Glutamatergic neuron (in vitro differentiated cells): ENCODE measurements around the gene PSAP. TPM values are rescaled to one million over a fixed set of nuclear protein-coding genes. Genes with fewer than 3 reads are reported as not detected.

ENCODE experiments used
- DNase-seq: peaks from one replicate; pipeline ENCODE4 v3.0.0; 2022
- H3K27ac Mint-ChIP-seq: one replicate; pipeline ENCODE4 v1.8.0; 2020; ENCODE audit warnings: mild to moderate bottlenecking, mixed read lengths, inconsistent platforms; ENCODE audit not compliant: unreplicated experiment
- H3K27me3 Mint-ChIP-seq: one replicate; pipeline ENCODE4 v1.8.0; 2020; ENCODE audit warnings: mild to moderate bottlenecking, moderate library complexity, mixed read lengths, inconsistent platforms; ENCODE audit not compliant: unreplicated experiment
- H3K36me3 Mint-ChIP-seq: one replicate; pipeline ENCODE4 v1.8.0; 2020; ENCODE audit warnings: mild to moderate bottlenecking, mixed read lengths, inconsistent platforms; ENCODE audit not compliant: unreplicated experiment
- H3K4me1 Mint-ChIP-seq: one replicate; pipeline ENCODE4 v1.8.0; 2020; ENCODE audit warnings: mild to moderate bottlenecking, low read depth, mixed read lengths, inconsistent platforms; ENCODE audit not compliant: unreplicated experiment
- H3K4me3 Mint-ChIP-seq: one replicate; pipeline ENCODE4 v1.8.0; 2020; ENCODE audit warnings: mild to moderate bottlenecking, mixed read lengths, inconsistent platforms; ENCODE audit not compliant: unreplicated experiment
- H3K9me3 Mint-ChIP-seq: one replicate; pipeline ENCODE4 v1.8.0; 2020; ENCODE audit warnings: mild to moderate bottlenecking, moderate library complexity, mixed read lengths, inconsistent platforms; ENCODE audit not compliant: unreplicated experiment
- total RNA-seq: library from RNA; stranded (reverse); fragmentation: NEBNext Ultra II Directional; extraction: Animal tissue kit (Norgen Biotek cat#: 25700); gene quantifications from one replicate; pipeline ENCODE4 v1.2.1, GENCODE V29; 2021; ENCODE audit not compliant: unreplicated experiment
- TF ChIP-seq, protein P1 (sequence below): fragments of 200-600 bp; sonication (generic); IDR thresholded peaks from one replicate; pipeline ENCODE4 v1.5.0; 2021; ENCODE audit not compliant: partially characterized antibody, unreplicated experiment

The PSAP gene
- total RNA-seq, 1 donor from 2014 or later: 737 TPM

DNA sequence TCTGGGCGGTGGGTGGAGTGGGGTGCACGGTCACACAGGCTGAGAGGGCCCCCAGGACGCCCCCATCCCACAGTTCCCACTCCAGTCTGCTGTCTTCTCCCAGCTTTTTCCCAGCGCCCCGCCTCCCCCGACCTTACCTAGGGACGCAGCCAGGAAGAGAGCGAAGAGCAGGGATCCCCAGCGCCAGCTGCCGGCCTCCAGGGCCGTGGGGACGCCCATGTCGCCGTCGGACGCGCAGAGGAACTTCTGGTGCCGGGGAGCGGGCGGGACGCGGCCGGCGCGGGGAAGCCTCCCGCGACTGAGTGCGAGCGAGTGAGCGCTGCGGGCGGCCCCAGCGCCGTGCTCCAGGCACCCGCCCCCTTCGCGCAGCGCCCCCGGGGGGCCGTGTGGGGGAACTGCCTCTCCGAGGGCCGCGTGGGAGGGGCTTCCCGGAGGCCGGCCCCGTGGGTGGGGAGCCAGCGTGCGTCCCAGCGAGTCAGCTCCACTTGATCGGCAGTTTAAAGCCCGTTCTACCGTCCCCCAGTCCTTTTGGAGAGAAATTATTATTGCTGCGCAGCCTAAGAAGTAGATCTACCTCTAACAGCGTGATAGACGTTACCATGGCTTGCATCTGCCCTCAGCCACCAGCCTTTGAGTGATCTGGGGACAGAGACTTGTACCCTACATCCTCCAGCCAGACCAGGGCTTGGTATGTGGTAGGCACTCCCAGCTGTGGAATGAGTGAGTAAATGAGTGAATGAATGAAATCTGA lies 77.7 kb downstream of the PSAP start, which contains the start of gene VSIR:
VSIR (minus strand) TSS at position 300 of the 751 bp plus-strand sequence; CDS start at position 219, 81 bp downstream.
- H3K27ac Mint-ChIP-seq: no peak within 1 kb of the TSS
- peak; percentile 88 for DNase-seq
- peaks cover 11% of the 10 kb centered on the region for H3K4me1 Mint-ChIP-seq
- peaks cover 7% of the 10 kb centered on the region for H3K27me3 Mint-ChIP-seq
- TF ChIP-seq, protein P1, sequence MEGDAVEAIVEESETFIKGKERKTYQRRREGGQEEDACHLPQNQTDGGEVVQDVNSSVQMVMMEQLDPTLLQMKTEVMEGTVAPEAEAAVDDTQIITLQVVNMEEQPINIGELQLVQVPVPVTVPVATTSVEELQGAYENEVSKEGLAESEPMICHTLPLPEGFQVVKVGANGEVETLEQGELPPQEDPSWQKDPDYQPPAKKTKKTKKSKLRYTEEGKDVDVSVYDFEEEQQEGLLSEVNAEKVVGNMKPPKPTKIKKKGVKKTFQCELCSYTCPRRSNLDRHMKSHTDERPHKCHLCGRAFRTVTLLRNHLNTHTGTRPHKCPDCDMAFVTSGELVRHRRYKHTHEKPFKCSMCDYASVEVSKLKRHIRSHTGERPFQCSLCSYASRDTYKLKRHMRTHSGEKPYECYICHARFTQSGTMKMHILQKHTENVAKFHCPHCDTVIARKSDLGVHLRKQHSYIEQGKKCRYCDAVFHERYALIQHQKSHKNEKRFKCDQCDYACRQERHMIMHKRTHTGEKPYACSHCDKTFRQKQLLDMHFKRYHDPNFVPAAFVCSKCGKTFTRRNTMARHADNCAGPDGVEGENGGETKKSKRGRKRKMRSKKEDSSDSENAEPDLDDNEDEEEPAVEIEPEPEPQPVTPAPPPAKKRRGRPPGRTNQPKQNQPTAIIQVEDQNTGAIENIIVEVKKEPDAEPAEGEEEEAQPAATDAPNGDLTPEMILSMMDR: peak; percentile 93
- peak within 1 kb of the TSS; percentile 65 for H3K4me3 Mint-ChIP-seq
- no peaks in the 10 kb centered on the region for H3K36me3 Mint-ChIP-seq
- H3K9me3 Mint-ChIP-seq: peaks cover 3% of the 10 kb centered on the region

DNA sequence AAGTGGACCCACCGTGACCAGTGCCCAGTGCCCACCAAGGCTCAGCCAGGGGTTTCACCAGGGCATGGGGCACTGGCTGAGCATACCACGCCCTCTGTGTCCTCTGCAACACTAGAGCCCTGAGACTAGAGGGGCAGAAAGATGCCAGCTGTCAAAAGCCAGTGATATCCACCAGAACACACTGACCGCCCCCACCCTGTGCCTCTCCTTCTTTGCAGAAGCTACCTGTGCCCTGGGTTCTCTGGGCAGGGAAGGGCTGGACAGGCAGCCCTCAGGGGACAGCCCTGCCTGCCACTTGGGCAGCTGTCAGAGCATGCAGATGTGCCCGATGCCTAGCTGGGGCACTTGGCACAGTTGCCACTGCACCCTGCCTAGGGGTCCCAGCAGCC lies 78.2 kb downstream of the PSAP start:
- DNase-seq: no peak
- no peak overlapping the region for H3K27ac Mint-ChIP-seq
- no peak overlapping the region for H3K4me3 Mint-ChIP-seq
- H3K27me3 Mint-ChIP-seq: peaks cover 7% of the 10 kb centered on the region
- H3K36me3 Mint-ChIP-seq: no peaks in the 10 kb centered on the region
- H3K9me3 Mint-ChIP-seq: peaks cover 3% of the 10 kb centered on the region
- peaks cover 11% of the 10 kb centered on the region for H3K4me1 Mint-ChIP-seq
- TF ChIP-seq, protein P1: no peak

DNA sequence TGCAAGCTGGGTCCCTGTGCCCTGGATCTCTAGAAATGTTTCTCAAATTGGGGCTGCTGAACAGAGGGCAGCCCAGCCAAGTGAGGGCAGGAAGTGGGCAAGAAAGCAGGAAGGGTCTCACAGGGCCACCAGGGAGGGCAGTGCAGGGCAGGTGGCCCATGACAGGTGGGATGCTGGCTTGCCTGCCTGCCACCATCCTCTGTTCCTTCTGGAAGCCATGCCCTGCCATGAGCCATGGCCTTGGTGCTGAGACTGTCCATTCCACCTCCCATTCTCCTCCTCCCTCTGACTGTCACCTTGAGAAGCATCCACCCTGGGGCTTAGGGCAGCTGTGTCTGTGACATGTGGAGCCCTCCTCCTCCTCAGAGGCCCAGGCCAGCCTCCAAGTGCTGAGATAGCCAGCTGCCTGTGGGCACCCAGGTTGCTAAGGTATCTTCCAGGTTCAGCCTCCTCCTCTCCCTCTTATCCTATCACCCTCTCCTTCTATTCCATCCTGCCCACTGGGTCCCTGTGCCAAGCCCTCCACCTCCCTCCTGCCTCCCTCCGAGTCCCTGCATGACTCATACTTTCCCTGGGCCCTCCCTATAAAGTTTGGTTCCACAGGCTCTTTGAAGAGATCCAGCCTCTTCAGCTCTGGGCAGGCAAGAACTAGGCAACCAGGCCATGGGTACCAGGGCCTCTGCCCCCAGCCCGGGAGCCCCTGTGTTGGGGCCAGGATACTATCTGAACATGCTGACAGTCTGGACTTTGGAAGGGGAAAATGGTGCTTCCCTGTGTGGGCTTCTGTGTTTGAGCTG lies 79.0 kb downstream of the PSAP start:
- no peak overlapping the region for H3K4me3 Mint-ChIP-seq
- H3K27me3 Mint-ChIP-seq: peaks cover 5% of the 10 kb centered on the region
- TF ChIP-seq, protein P1: no peak

DNA sequence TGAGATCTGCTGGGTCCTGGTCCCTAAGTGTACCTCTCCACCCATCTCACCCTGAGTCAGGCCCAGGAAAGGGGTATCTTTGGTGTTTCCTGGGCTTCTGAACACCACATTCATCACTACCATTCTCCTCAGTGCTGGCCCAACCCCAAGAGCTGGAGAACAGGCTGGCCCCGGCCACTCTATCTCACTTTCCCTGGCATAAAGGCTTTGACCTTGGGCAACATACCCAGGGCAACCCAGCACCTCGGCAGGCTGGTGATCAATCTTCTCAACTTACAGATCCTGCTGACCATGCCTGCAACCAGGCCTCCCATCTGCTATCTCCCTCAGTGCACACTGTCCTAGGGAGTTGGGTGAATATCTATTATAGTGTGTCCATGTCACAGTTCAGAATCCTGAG lies 79.8 kb downstream of the PSAP start:
- H3K9me3 Mint-ChIP-seq: peaks cover 3% of the 10 kb centered on the region
- no peaks in the 10 kb centered on the region for H3K36me3 Mint-ChIP-seq

More for the DNA sequence above, 79.0 kb downstream of the PSAP start:
- DNase-seq: no peak
- Mint-ChIP-seq H3K9me3 (peaks cover 3% of the 10 kb centered on the region), H3K4me1 (peaks cover 15% of the 10 kb centered on the region), H3K36me3 (no peaks in the 10 kb centered on the region), H3K27ac (no peak overlapping the region)

More for the DNA sequence above, 79.8 kb downstream of the PSAP start:
- DNase-seq: no peak
- no peak overlapping the region for H3K4me3 Mint-ChIP-seq
- peaks cover 12% of the 10 kb centered on the region for H3K4me1 Mint-ChIP-seq
- no peak overlapping the region for H3K27ac Mint-ChIP-seq
- TF ChIP-seq, protein P1: no peak
- peaks cover 5% of the 10 kb centered on the region for H3K27me3 Mint-ChIP-seq
